Activated naive CD8-positive, alpha-beta T cell treated with anti-CD3 and anti-CD28 coated beads, Interleukin-2, amount 50 U/mL, for 16 hours (primary cell): Measurements from ENCODE around the gene MTHFSD.

Source experiments
- DNase-seq: peaks from one replicate; pipeline ENCODE4 v3.0.0-alpha.2; 2020; ENCODE audit warnings: low read depth, low spot score

MTHFSD gene

GRCh38 chr16:86514481-86515376, 40.3 kb downstream of the MTHFSD start:
- DNase-seq, result no peak

GRCh38 chr16:86513471-86514277, 41.4 kb downstream of the MTHFSD start:
- DNase-seq, result no peak

- DNase-seq, result no peak
Observed at GRCh38 chr16:86512860-86513470, 42.1 kb downstream of the MTHFSD start.

GRCh38 chr16:86512301-86512859, 42.7 kb downstream of the MTHFSD start:
- DNase-seq, result no peak

- DNase-seq, result no peak
Observed at GRCh38 chr16:86511317-86512161, 43.5 kb downstream of the MTHFSD start.

GRCh38 chr16:86510465-86511261, 44.4 kb downstream of the MTHFSD start, which contains the start of gene FOXF1:
TSS of gene FOXF1 (plus strand) at chr16:86510527. CDS start at chr16:86510570, 43 bp downstream.
- no peak for DNase-seq

- no peak for DNase-seq
Observed at GRCh38 chr16:86509759-86510464, 45.1 kb downstream of the MTHFSD start.

- no peak for DNase-seq
Observed at GRCh38 chr16:86508947-86509758, 45.9 kb downstream of the MTHFSD start.

GRCh38 chr16:86508028-86508946, 46.7 kb downstream of the MTHFSD start:
- DNase-seq, result no peak

GRCh38 chr16:86507173-86508027, 47.6 kb downstream of the MTHFSD start:
- DNase-seq, result no peak

- no peak for DNase-seq
Observed at GRCh38 chr16:86505899-86506864, 48.9 kb downstream of the MTHFSD start.

GRCh38 chr16:86505185-86505898, 49.7 kb downstream of the MTHFSD start:
- DNase-seq, result no peak

GRCh38 chr16:86504315-86505184, 50.5 kb downstream of the MTHFSD start:
- no peak for DNase-seq

GRCh38 chr16:86503830-86504229, 51.2 kb downstream of the MTHFSD start:
- no peak for DNase-seq
